NCI-H774 (cell line): ENCODE measurements around the gene TREM2.
"Not testable (repeated sequence)": the region's sequence is repeated elsewhere in the genome, so short reads cannot be mapped to it uniquely, and the experiment has no call there.

Experiments
- DNase-seq: peaks from one replicate; lab custom pipeline; 2025; lab: John Stamatoyannopoulos, UW

Gene TREM2

GRCh38 chr6:41153992-41154625 is 8.8 kb downstream of the TREM2 start, which contains the start of gene TREML1:
Gene TREML1 (minus strand): TSS chr6:41154347. CDS start chr6:41154288, 59 bp downstream.
- no peak for DNase-seq

DNA sequence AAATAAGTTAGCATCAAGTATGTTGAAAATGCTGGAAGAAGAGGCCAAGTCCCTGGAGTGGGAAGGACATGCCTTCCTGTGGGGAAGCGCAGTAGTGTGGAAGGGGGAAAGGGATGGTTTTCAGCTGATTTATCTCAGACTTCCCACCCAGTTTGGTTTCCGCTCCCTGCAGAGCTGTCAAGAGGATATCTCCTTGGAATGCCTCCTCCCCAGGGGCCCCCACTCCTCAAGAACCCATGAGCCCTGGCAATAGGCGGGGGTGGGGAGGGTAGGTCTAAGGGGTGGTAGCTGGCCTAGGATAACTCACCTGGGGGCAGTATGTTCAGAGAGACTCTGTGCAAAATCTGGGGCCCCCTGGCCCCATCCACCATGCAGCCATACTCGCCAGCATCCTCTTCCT is 9.5 kb downstream of the TREM2 start:
- no peak for DNase-seq

DNA sequence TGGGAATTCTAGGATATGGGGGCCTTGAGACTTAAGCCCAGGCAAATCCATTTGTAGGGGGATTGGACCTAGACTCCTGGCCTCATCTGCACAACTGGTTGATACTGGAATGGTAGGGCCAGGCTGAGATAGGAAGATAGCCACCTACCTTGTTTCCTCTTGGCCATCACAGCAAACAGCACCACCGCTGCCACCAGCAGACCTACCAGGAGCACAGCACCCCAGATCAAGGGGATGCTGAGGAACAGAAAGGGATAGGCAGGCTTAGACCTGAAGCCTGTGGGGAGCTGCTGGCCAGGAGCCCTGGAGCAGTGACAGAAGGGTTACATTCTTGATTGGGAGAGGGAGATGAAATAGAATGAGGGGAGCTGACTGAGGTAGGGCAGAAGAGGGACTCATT is 12.2 kb downstream of the TREM2 start:
- no peak for DNase-seq

- DNase-seq, result no peak
Observed at GRCh38 chr6:41147917-41148316, 15.0 kb downstream of the TREM2 start.

DNA sequence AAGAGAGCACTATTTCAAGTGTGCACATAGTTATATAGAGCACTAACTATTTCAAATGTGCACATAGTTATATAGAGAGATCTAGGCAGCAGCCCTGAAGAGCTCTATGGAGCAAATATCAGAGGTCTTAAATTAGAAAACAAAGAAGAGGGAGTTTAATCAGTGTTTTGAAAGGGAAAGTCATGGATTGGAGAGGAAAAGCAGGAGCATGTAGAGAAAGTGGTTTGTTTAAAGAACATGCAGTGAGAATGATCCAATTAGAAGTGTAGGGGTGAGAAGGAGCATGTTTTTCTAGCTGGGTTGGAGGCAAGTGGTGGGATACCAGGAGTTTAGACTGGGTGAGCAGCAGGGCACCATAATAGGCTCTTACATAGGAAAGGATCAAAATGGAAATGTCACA is 26.0 kb downstream of the TREM2 start:
- no peak for DNase-seq

GRCh38 chr6:41135062-41135832 is 27.7 kb downstream of the TREM2 start:
- no peak for DNase-seq

GRCh38 chr6:41132254-41132653 is 30.7 kb downstream of the TREM2 start:
- no peak for DNase-seq

GRCh38 chr6:41125282-41125681 is 37.6 kb downstream of the TREM2 start:
- DNase-seq, result no peak

- DNase-seq, result no peak
Observed at GRCh38 chr6:41122918-41123317, 40.0 kb downstream of the TREM2 start.

DNA sequence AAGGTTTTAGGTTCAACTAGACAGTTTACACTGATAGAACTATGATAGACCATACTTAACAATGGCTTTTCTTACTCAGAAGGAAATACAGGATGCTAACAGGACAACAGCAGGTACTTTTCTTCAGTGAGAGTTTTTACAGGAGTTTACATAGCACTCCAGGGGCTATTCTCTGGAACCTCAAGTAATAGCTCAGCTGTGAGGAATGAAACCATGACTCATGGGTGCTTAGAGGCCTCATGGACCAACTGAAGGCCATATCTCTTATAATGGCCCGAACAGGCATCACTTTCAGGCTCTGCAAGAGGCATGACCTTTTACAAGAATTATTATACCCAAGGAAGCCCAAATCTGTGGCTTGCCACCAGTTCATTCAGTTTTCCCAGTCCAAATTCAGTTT is 40.5 kb downstream of the TREM2 start:
- no peak for DNase-seq

DNA sequence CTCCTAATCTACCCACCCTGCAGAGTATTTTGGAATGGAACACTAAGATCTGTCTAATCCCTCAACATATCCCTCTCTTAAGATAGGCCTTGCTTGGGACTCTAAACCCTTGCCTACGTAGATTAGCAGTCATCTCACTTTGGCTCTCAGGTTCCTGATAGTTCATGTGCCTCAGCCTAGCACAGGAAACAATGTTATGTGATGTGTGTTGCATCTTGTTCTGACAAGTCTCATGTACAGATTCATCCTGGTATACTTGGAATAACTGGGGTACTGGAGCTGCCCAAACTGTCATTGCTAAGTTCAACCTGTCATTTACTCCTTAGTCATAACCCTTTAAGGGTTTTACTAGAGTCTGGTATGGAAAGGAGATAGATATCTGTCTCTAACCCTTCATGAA is 42.9 kb downstream of the TREM2 start:
- DNase-seq, result no peak

GRCh38 chr6:41119508-41119907 is 43.4 kb downstream of the TREM2 start:
- no peak for DNase-seq

- DNase-seq, result not testable (repeated sequence)
Observed at GRCh38 chr6:41115027-41115426, 47.9 kb downstream of the TREM2 start.

- DNase-seq, result no peak
Observed at GRCh38 chr6:41111017-41111416, 51.9 kb downstream of the TREM2 start.
